Esophagus squamous epithelium (tissue), 5 donors: ENCODE results near the gene CNOT2. TPM values are rescaled to one million over a fixed set of nuclear protein-coding genes. Genes with fewer than 3 reads are reported as not detected.

Source experiments
- DNase-seq: peaks from one replicate; lab custom pipeline; 2025; lab: John Stamatoyannopoulos, UW
- H3K27ac ChIP-seq, 4 donors: fragments of 200-600 bp; sonication (generic); one replicate each; pipeline ENCODE4 v1.5.1; 2016 to 2019; ENCODE audit warnings: mild to moderate bottlenecking in 1 of 4
- H3K27me3 ChIP-seq, 4 donors: fragments of 200-600 bp; sonication (generic); 1 replicate in 3 of 4; 2 replicates in 1 of 4; pipeline versions ENCODE4 v1.5.1 to v1.6.0; 2017 to 2021; ENCODE audit warnings: antibody characterized with exemption in 1 of 4
- H3K36me3 ChIP-seq, 3 donors: fragments of 200-600 bp; sonication (generic); one replicate each; pipeline ENCODE4 v1.5.1; 2016 to 2019
- H3K4me1 ChIP-seq, 3 donors: fragments of 200-600 bp; sonication (generic); one replicate each; pipeline ENCODE4 v1.5.1; 2017 to 2019
- H3K4me3 ChIP-seq, 4 donors: fragments of 200-600 bp; sonication (generic); 1 replicate in 3 of 4; 2 replicates in 1 of 4; pipeline ENCODE4 v1.5.1; 2016 to 2019; ENCODE audit warnings: mild to moderate bottlenecking in 2 of 4, moderate library complexity in 1 of 4
- H3K9me3 ChIP-seq, 3 donors: fragments of 200-600 bp; sonication (generic); one replicate each; pipeline ENCODE4 v1.5.1; 2016 to 2019
- CTCF ChIP-seq, 6 experiments: fragments of 450-650 bp in 4 of 6; fragments of 200-600 bp in 2 of 6; sonication (generic) in 2 of 6; IDR thresholded peaks; one replicate each; pipeline ENCODE4 v1.5.1; 2016 to 2019; ENCODE audit warnings: antibody characterized with exemption in 6 of 6, mild to moderate bottlenecking in 4 of 6, moderate library complexity in 4 of 6
- POLR2A ChIP-seq, 4 donors: fragments of 450-650 bp; IDR thresholded peaks; one replicate each; pipeline ENCODE4 v1.6.1; 2017; ENCODE audit warnings: antibody characterized with exemption in 4 of 4, mild to moderate bottlenecking in 4 of 4, moderate library complexity in 3 of 4
- WGBS, 2 donors: methylation state at CpG; one replicate each; pipeline ENCODE4 v1.1.5; 2018; 5-methylcytosine and 5-hydroxymethylcytosine counted together
- intact Hi-C: fragments of 100-400 bp; cut with DNase I; formaldehyde crosslinking; loops from one replicate; pipeline ENCODE4 v1.15.0; 2022
- total RNA-seq, 4 donors: library from RNA; depleted of rRNA; stranded (reverse); fragments of >200 nt; gene quantifications; one replicate each; pipeline ENCODE4 v1.1.0, GENCODE V29; 2016
- donor health status: DM: yes; HTN: yes; CAD: no.

Gene CNOT2
- total RNA-seq, 4 donors from 2014 or later = 77.0 to 138 (median 90.1) TPM

GRCh38 chr12:70400124-70400523 lies 156.9 kb downstream of the CNOT2 start:
- WGBS, 2 donors = 68 to 94% methylated on average over 3 of the region's 3 CpGs
- H3K4me3 ChIP-seq = no peak overlapping the region
- intact Hi-C loops = no loop called here
- H3K9me3 ChIP-seq = no peaks in the 10 kb centered on the region
- no peak for DNase-seq
- H3K27ac ChIP-seq = no peak overlapping the region
- no peaks in the 10 kb centered on the region for H3K27me3 ChIP-seq
- TF ChIP-seq CTCF (IDR thresholded peaks at IDR 0.05) = no peak
- TF ChIP-seq POLR2A (IDR thresholded peaks at IDR 0.05) = no peak
- no peaks in the 10 kb centered on the region for H3K36me3 ChIP-seq
- H3K4me1 ChIP-seq = no peaks in the 10 kb centered on the region

DNA sequence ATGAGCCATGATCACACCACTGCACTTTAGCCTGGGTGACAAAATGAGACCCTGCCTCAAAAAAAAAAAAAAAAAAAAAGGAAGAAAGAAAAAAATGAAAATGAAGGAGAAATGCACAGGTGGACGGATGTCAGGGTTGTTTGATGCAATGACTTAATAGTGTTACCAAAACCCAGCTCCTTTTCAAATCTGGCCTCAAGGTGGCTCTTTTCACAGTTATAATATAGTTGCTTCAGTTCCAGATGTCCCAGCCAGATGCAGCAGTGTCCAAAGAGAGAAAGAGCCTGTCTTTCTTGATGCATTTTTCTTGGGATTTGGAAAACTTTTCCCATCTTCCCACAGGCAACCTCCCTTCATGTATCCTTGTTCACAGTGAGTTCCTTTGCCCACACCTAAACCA lies 159.4 kb downstream of the CNOT2 start:
- 80 to 92% methylated on average over 1 of the region's 1 CpG for WGBS, 2 donors
- Histone ChIP-seq H3K4me1 (no peaks in the 10 kb centered on the region), H3K27ac (no peak overlapping the region), H3K27me3 (no peaks in the 10 kb centered on the region), H3K4me3 (no peak overlapping the region), H3K36me3 (no peaks in the 10 kb centered on the region), H3K9me3 (no peaks in the 10 kb centered on the region)
- TF ChIP-seq CTCF (IDR thresholded peaks at IDR 0.05) (no peak), POLR2A (IDR thresholded peaks at IDR 0.05) (no peak)
- intact Hi-C loops = no loop called here
- no peak for DNase-seq

DNA sequence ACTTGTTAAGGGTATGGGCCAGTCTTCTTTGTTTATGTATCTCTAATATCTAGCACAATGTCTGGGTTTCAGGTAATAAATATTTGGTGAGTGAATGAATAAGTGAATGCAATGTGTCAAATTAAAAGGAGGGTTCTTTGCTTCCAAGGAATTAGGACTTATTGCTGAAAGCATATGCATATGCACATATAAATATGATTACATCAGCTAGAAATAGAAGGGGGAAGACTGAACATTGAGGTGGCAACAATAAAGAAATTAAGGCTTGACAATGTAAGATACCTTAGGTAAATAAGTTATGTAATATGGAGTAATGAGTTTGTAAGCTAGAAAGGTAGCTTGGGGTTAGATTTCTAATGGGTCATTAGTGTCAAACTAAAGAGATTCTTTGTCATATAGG lies 160.6 kb downstream of the CNOT2 start:
- no peaks in the 10 kb centered on the region for H3K36me3 ChIP-seq
- intact Hi-C loops = no loop called here
- no peaks in the 10 kb centered on the region for H3K27me3 ChIP-seq
- no peak overlapping the region for H3K27ac ChIP-seq
- no peaks in the 10 kb centered on the region for H3K9me3 ChIP-seq
- no peak overlapping the region for H3K4me3 ChIP-seq
- no peak for DNase-seq
- TF ChIP-seq POLR2A (IDR thresholded peaks at IDR 0.05) = no peak
- no peak for TF ChIP-seq CTCF (IDR thresholded peaks at IDR 0.05)
- H3K4me1 ChIP-seq = no peaks in the 10 kb centered on the region

Other genes starting within 250 kb of the CNOT2 start
- 1 to 10 TPM in 2 of 4 donors, under 1 TPM in 1, not detected in 1; 0.18 to 1.9 (median 1.2) TPM for gene KCNMB4, start 122.9 kb downstream of the CNOT2 start, total RNA-seq